HG02642 (cell line): ENCODE results near the gene CDC42BPA.

ENCODE experiments used
- ATAC-seq: cut with Tn5 transposase; IDR thresholded peaks from one replicate; pipeline ENCODE4 v1.9.1; 2021; ENCODE audit warnings: mild to moderate bottlenecking; ENCODE audit not compliant: unreplicated experiment, poor library complexity

CDC42BPA gene

DNA sequence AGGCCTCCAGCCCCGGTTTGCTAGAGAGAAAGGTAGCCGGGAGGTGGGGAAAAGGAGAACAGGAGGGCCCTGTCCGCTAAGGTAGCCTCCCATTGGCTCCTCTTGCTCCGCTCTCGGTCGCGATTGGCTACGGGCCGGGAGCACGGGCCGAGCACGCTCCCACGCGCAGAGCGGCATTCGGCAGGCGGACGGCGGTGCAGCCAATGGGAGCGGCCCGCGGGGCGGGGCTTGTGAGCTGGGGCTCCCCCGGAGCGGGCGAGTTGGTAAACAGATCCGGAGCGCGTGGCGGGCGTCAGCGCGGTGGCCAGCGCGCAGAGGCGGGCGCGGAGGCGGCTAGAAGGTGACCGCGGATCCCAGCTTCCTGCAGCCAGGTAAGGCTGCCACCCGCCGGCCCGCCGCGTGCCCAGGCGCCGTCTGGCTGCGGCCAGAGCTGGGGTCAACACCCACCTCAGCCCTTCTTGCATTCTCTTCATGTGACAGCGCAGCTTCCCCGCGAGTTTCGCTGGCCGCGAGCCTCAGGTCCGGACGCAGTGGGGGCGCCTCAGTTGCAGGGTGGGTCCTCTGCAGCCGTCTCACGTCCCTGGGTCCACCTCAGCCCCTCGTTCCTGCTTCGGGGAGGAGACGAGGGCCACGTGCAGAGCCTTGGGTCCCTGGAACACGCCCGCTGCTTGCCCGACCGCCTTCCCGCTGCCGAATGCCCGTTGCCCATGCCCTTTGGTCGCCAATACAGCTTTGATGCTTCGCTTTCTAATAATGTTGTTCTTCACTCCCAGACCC is 378.1 kb downstream of the CDC42BPA start, which contains the start of gene COQ8A:
Gene COQ8A (plus strand): TSS at position 266 of the 777 bp plus-strand sequence. CDS start 21,092 bp downstream, outside the sequence.
- peak; percentile 97 for ATAC-seq
